ENCODE data around the gene CRYGA. TPM values are rescaled to one million over a fixed set of nuclear protein-coding genes. Genes with fewer than 3 reads are reported as not detected.

The CRYGA gene
- total RNA-seq = not detected in 2 replicates

- DNase-seq (ENCODE audit: low read depth in 2 of 2) = no peak
Measured at GRCh38 chr2:208163489-208163888, at the start of gene CRYGA. Gene CRYGA, minus strand, starts transcription at chr2:208163589. Its CDS starts 33 bp downstream, at chr2:208163556.

- no peak for DNase-seq (ENCODE audit: low read depth in 2 of 2)
Measured at GRCh38 chr2:208210688-208211451, 47.5 kb upstream of the CRYGA start.

- no peak for DNase-seq (ENCODE audit: low read depth in 2 of 2)
Measured at GRCh38 chr2:208208335-208209085, 45.1 kb upstream of the CRYGA start.

GRCh38 chr2:208207769-208208168 is 44.4 kb upstream of the CRYGA start:
- DNase-seq (ENCODE audit: low read depth in 2 of 2) = no peak

GRCh38 chr2:208204166-208204565 is 40.8 kb upstream of the CRYGA start:
- no peak for DNase-seq (ENCODE audit: low read depth in 2 of 2)

GRCh38 chr2:208195531-208195930 is 32.1 kb upstream of the CRYGA start:
- DNase-seq (ENCODE audit: low read depth in 2 of 2) = no peak

GRCh38 chr2:208192611-208193236 is 29.3 kb upstream of the CRYGA start:
- no peak for DNase-seq (ENCODE audit: low read depth in 2 of 2)

- DNase-seq (ENCODE audit: low read depth in 2 of 2) = no peak
Measured at GRCh38 chr2:208189810-208190503, 26.6 kb upstream of the CRYGA start, which contains the start of gene C2orf80. Gene C2orf80, minus strand, starts transcription at chr2:208190030. Its CDS starts 3,044 bp downstream, at chr2:208186986.

- no peak for DNase-seq (ENCODE audit: low read depth in 2 of 2)
Measured at GRCh38 chr2:208189069-208189809, 25.9 kb upstream of the CRYGA start.

GRCh38 chr2:208186893-208187292 is 23.5 kb upstream of the CRYGA start:
- no peak for DNase-seq (ENCODE audit: low read depth in 2 of 2)

GRCh38 chr2:208186465-208186864 is 23.1 kb upstream of the CRYGA start:
- DNase-seq (ENCODE audit: low read depth in 2 of 2) = no peak

- DNase-seq (ENCODE audit: low read depth in 2 of 2) = no peak
Measured at GRCh38 chr2:208183972-208184705, 20.8 kb upstream of the CRYGA start.

- no peak for DNase-seq (ENCODE audit: low read depth in 2 of 2)
Measured at GRCh38 chr2:208183526-208183925, 20.1 kb upstream of the CRYGA start.

GRCh38 chr2:208182835-208183234 is 19.4 kb upstream of the CRYGA start:
- DNase-seq (ENCODE audit: low read depth in 2 of 2) = no peak

GRCh38 chr2:208179028-208179609 is 15.7 kb upstream of the CRYGA start:
- no peak for DNase-seq (ENCODE audit: low read depth in 2 of 2)

- DNase-seq (ENCODE audit: low read depth in 2 of 2) = no peak
Measured at GRCh38 chr2:208175840-208176153, 12.4 kb upstream of the CRYGA start.

GRCh38 chr2:208175069-208175839 is 11.9 kb upstream of the CRYGA start:
- peak; percentile 76 to 82 for DNase-seq (ENCODE audit: low read depth in 2 of 2)

GRCh38 chr2:208174144-208174543 is 10.8 kb upstream of the CRYGA start:
- no peak for DNase-seq (ENCODE audit: low read depth in 2 of 2)

GRCh38 chr2:208172125-208172524 is 8.7 kb upstream of the CRYGA start:
- no peak for DNase-seq (ENCODE audit: low read depth in 2 of 2)
